ENCODE measurements around the gene ZNF212.
"Not testable (repeated sequence)": the region's sequence is repeated elsewhere in the genome, so short reads cannot be mapped to it uniquely, and the experiment has no call there.

ZNF212 gene

DNA sequence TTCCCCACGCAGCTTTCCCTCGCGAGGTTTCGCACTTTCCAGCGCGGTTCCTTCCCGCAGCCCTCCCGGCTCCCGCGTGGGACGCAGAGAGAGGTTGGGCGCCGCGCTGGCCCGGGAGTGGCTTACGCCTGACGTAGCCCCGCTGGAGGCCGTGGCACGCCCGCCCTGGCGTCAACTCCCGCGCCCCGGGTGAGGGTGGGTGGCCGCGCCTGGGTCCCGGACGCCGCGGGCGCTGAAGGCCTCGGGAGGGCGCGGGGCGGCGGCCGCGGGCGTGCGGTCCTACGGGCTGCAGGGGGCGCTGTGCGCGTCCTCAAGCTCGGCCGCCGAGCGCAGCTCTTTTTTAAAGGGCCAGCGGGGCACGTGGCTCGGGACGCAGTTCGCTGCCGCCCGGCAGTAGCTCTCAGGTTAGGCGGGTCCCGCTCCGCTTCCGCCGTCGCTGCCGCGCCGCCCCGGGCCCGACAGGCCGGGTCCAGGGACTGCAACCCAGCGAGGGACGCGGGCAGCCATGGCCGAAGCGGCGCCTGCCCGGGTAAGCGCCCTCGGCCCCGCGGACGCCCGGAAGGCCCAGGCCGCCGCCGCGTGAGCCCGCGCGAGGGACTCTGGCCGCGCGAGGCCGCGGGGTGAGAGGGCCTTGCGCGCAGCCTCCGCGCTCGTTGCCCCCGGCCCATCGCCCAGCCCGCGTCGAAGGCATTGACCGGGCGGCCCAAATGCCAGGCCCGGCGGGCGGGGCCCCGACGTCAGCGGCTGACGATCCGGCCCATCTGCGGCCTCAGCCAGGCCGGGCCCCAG is 22.6 kb downstream of the ZNF212 start, which contains the start of gene ZNF783:
ZNF783 (plus strand) TSS at position 368 of the 789 bp plus-strand sequence; CDS start at position 506, 138 bp downstream.
- DNase-seq (ENCODE audit: low read depth) = peak; percentile 88
- H3K4me3 ChIP-seq (ENCODE audit: low read length) = peak within 1 kb of the TSS; percentile 64
- TF ChIP-seq, protein P1, sequence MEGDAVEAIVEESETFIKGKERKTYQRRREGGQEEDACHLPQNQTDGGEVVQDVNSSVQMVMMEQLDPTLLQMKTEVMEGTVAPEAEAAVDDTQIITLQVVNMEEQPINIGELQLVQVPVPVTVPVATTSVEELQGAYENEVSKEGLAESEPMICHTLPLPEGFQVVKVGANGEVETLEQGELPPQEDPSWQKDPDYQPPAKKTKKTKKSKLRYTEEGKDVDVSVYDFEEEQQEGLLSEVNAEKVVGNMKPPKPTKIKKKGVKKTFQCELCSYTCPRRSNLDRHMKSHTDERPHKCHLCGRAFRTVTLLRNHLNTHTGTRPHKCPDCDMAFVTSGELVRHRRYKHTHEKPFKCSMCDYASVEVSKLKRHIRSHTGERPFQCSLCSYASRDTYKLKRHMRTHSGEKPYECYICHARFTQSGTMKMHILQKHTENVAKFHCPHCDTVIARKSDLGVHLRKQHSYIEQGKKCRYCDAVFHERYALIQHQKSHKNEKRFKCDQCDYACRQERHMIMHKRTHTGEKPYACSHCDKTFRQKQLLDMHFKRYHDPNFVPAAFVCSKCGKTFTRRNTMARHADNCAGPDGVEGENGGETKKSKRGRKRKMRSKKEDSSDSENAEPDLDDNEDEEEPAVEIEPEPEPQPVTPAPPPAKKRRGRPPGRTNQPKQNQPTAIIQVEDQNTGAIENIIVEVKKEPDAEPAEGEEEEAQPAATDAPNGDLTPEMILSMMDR (IDR thresholded peaks at IDR 0.05; ENCODE audit: insufficient read depth, low read depth, low read length, missing control alignments) = peak; percentile 42

DNA sequence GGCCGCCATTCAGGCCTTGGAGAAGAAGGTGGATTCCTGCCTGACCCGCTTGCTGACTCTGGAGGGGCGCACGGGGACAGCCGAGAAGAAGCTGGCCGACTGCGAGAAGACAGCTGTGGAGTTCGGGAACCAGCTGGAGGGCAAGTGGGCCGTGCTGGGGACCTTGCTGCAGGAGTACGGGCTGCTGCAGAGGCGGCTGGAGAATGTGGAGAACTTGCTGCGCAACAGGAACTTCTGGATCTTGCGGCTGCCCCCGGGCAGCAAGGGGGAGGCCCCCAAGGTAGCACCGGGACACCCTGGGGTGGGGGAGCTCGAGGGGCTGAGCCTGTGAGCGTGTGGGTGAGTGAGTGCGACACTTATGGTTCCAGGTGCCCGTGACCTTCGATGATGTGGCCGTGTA is 27.0 kb downstream of the ZNF212 start:
- H3K4me3 ChIP-seq (ENCODE audit: low read length) = no peak overlapping the region
- TF ChIP-seq, protein P1 (IDR thresholded peaks at IDR 0.05; ENCODE audit: insufficient read depth, low read depth, low read length, missing control alignments) = no peak
- DNase-seq (ENCODE audit: low read depth) = no peak

DNA sequence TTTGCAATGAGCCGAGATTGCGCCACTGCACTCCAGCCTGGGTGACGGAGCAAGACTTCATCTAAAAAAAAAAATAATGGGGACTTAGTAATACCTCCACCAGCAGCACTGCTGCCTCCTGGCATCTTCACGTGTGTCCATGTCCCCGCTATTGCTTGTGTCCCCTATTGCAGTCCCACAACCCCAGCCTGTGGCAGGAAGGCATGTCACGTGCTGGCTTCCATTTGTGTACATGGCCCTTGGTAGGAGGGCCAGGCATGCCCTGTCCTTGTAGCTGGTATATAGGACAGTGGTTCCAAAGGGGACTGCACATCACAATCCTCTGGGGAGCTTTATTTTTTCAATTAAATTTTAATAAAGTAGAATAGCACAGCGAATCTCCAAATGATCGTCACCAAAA is 28.3 kb downstream of the ZNF212 start:
- TF ChIP-seq, protein P1 (IDR thresholded peaks at IDR 0.05; ENCODE audit: insufficient read depth, low read depth, low read length, missing control alignments) = no peak
- H3K4me3 ChIP-seq (ENCODE audit: low read length) = no peak overlapping the region
- DNase-seq (ENCODE audit: low read depth) = no peak

DNA sequence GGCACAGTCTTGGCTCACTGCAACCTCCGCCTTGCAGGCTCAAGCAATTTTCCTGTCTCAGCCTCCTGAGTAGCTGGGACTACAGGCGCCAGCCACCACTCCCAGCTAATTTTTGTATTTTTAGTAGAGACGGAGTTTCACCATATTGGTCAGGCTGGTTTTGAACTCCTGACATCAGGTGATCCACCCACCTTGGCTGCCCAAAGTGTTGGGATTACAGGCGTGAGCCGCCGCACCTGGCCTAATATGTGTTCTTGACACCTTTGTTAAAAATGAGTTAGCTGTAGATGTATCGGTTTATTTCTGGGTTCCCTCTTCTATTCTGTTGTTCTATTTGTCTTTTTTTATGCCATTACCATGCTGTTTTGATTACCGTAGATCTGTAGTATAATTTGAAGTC is 35.0 kb downstream of the ZNF212 start:
- not testable (repeated sequence) for H3K4me3 ChIP-seq (ENCODE audit: low read length); DNase-seq (ENCODE audit: low read depth)

DNA sequence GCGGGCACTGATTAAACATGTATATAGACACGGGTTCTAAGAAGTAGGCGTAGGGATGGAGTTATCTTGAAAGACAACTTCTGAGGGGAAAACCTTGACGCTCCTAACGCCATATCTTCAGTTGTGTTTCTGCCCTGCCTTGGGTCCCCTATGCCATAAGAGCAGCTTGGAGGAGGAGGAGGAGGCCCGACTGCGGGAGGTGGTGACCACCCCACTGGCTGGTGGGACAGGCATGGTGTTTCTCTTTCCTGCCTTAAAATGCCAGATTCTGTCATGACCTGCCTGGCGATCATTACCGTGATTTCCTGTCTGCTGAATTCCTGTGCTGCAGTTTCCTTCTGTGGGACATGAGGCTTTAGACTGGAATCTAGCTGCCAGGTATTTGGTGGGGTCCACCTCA is 38.4 kb downstream of the ZNF212 start:
- no peak for DNase-seq (ENCODE audit: low read depth)
- H3K4me3 ChIP-seq (ENCODE audit: low read length) = no peak overlapping the region
- TF ChIP-seq, protein P1 (IDR thresholded peaks at IDR 0.05; ENCODE audit: insufficient read depth, low read depth, low read length, missing control alignments) = no peak

DNA sequence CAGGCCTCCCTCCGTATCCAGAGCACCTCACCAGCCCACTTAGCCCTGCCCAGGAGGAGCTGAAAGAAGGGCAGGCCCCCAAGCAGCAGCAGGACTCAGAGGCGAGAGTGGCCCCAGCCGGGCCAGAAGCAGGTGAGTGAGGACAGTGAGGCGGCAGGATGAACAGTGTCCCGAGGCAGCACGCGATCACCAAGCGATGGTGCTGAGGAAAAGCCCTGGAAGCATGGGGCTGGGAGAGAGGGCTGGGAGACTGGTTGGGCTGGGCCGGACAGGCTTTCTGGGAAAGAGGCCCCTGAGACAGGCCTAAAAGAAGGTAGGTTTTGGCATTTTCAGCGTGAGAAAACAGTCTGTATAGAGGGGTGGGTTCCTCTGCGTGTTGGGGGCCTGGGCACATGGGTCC is 38.9 kb downstream of the ZNF212 start:
- TF ChIP-seq, protein P1 (IDR thresholded peaks at IDR 0.05; ENCODE audit: insufficient read depth, low read depth, low read length, missing control alignments) = no peak
- no peak for DNase-seq (ENCODE audit: low read depth)
- no peak overlapping the region for H3K4me3 ChIP-seq (ENCODE audit: low read length)

DNA sequence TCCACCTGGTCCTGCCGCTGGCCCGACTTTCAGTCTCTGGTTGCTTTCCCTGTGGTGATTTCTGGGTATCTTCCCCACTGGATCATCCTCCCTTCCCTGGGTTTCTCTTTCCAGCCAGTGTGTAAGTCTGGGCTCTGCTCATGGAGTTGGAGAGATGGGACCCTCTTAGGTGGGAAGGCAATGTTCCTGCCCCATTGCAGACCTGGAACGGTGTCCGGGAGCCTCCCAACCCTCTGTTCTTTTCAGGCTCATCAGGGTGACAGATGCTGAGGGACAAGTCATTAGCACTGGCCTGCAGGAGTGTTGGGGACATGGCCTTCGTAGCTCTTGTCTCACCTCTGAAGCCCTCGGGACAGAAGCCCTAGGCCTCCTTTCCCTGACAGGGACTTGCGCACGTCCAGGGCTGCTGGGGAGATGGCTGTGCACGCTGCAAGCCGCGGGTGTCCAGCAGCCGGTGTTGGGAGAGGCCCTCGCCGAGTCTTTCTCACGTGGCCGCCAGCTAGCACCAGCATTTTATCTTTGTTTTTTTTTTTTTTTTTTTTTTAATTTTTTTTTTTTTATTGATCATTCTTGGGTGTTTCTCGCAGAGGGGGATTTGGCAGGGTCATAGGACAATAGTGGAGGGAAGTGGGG is 39.8 kb downstream of the ZNF212 start:
- DNase-seq (ENCODE audit: low read depth) = no peak
- TF ChIP-seq, protein P1 (IDR thresholded peaks at IDR 0.05; ENCODE audit: insufficient read depth, low read depth, low read length, missing control alignments) = no peak
- no peak overlapping the region for H3K4me3 ChIP-seq (ENCODE audit: low read length)
